IMR-90 (cell line): ENCODE results near the gene CDC14A. TPM values are rescaled to one million over a fixed set of nuclear protein-coding genes. Genes with fewer than 3 reads are reported as not detected.

Experiments used
- ATAC-seq: fragments of 200-7000 bp; cut with Tn5 transposase; 2 replicates; pipeline ENCODE4 v1.9.1; 2020; ENCODE audit warnings: low read depth, mild to moderate bottlenecking, moderate library complexity
- BruUV-seq: library from RNA; stranded (reverse); fragments of 400-500 nt; replicated peaks from 2 replicates; lab custom pipeline; 2021; lab: Mats Ljungman, UMichigan
- CTCF ChIA-PET: fragments of 300-600 bp; formaldehyde crosslinking; extraction: SDS; loops from one replicate; lab custom pipeline; 2021; ENCODE audit warnings: antibody characterized with exemption; lab: Yijun Ruan, JAX
- POLR2A ChIA-PET: fragments of 300-600 bp; sonication (Branson Sonifier 250); formaldehyde crosslinking; loops from one replicate; lab custom pipeline; 2022; ENCODE audit warnings: antibody characterized with exemption; ENCODE audit not compliant: unreplicated experiment; lab: Charles Lee
- DNase-seq: peaks from one replicate; pipeline ENCODE4 v3.0.0; 2013
- H2AFZ ChIP-seq: replicated peaks from 2 replicates; pipeline ENCODE3; 2013; ENCODE audit warnings: low read length, mild to moderate bottlenecking; ENCODE audit not compliant: poor library complexity
- H2AK5ac ChIP-seq: 2 replicates; pipeline ENCODE4 v1.6.1; 2013; ENCODE audit warnings: low read depth, low read length, inconsistent platforms
- H2AK9ac ChIP-seq: replicated peaks from 2 replicates; pipeline ENCODE3; 2013; ENCODE audit warnings: mild to moderate bottlenecking, low read depth, low read length, moderate library complexity; ENCODE audit not compliant: poor library complexity
- H2BK120ac ChIP-seq: 2 replicates; pipeline ENCODE4 v1.6.1; 2013; ENCODE audit warnings: low read depth, low read length, inconsistent platforms
- H2BK15ac ChIP-seq: 3 replicates; pipeline ENCODE4 v1.6.1; 2013; ENCODE audit warnings: low read depth, low read length, inconsistent platforms
- H2BK20ac ChIP-seq: 2 replicates; pipeline ENCODE4 v1.6.1; 2013; ENCODE audit warnings: low read depth, mild to moderate bottlenecking, inconsistent platforms, low read length, moderate library complexity
- H2BK5ac ChIP-seq: 2 replicates; pipeline ENCODE4 v1.6.1; 2013; ENCODE audit warnings: mild to moderate bottlenecking, low read depth, low read length, inconsistent platforms; ENCODE audit not compliant: poor library complexity, severe bottlenecking
- H3K14ac ChIP-seq: replicated peaks from 2 replicates; pipeline ENCODE4 v1.6.1; 2013; ENCODE audit warnings: low read depth, low read length, inconsistent platforms
- H3K18ac ChIP-seq: 2 replicates; pipeline ENCODE4 v1.6.1; 2013; ENCODE audit warnings: low read depth, low read length, control low read depth
- H3K23ac ChIP-seq: 2 replicates; pipeline ENCODE4 v1.6.1; 2013; ENCODE audit warnings: low read depth, low read length, inconsistent platforms
- H3K27ac ChIP-seq: 2 replicates; pipeline ENCODE4 v1.5.1; 2013; ENCODE audit warnings: mild to moderate bottlenecking, control low read depth, low read length; ENCODE audit not compliant: insufficient read depth
- H3K27me3 ChIP-seq: 2 replicates; pipeline ENCODE4 v1.6.1; 2013; ENCODE audit warnings: low read length; ENCODE audit not compliant: control insufficient read depth, insufficient read depth
- H3K36me3 ChIP-seq: 2 replicates; pipeline ENCODE4 v1.6.1; 2013; ENCODE audit warnings: low read length, mixed read lengths; ENCODE audit not compliant: control insufficient read depth, insufficient read depth
- H3K4ac ChIP-seq: 2 replicates; pipeline ENCODE4 v1.6.1; 2013; ENCODE audit warnings: low read depth, low read length, inconsistent platforms
- H3K4me1 ChIP-seq: 2 replicates; pipeline ENCODE4 v1.6.1; 2013; ENCODE audit warnings: low read length, mixed read lengths; ENCODE audit not compliant: control insufficient read depth, insufficient read depth
- H3K4me2 ChIP-seq: 2 replicates; pipeline ENCODE4 v1.6.1; 2013; ENCODE audit warnings: low read depth, mild to moderate bottlenecking, control low read depth, low read length, moderate library complexity
- H3K4me3 ChIP-seq: 2 replicates; pipeline ENCODE4 v1.5.1; 2013; ENCODE audit warnings: low read depth, mild to moderate bottlenecking, control low read depth, low read length, moderate library complexity; ENCODE audit not compliant: insufficient read depth
- H3K56ac ChIP-seq: 2 replicates; pipeline ENCODE4 v1.6.1; 2013; ENCODE audit warnings: low read length, inconsistent platforms; ENCODE audit not compliant: insufficient read depth; ENCODE audit errors: extremely low read depth
- H3K79me1 ChIP-seq, 2 experiments: 2 replicates each; pipeline ENCODE4 v1.6.1; 2013; ENCODE audit warnings: low read length in 2 of 2, inconsistent platforms in 1 of 2, low read depth in 1 of 2
- H3K9ac ChIP-seq: 2 replicates; pipeline ENCODE4 v1.6.1; 2013; ENCODE audit warnings: low read depth, low read length, control low read depth
- H3K9me1 ChIP-seq: 2 replicates; pipeline ENCODE4 v1.6.1; 2013; ENCODE audit warnings: low read length, inconsistent platforms; ENCODE audit not compliant: insufficient read depth
- H3K9me3 ChIP-seq: 2 replicates; pipeline ENCODE4 v1.6.1; 2013; ENCODE audit warnings: low read length; ENCODE audit not compliant: control insufficient read depth, insufficient read depth
- H4K20me1 ChIP-seq: 2 replicates; pipeline ENCODE4 v1.6.1; 2013; ENCODE audit warnings: low read length, inconsistent platforms; ENCODE audit not compliant: insufficient read depth
- H4K5ac ChIP-seq: 2 replicates; pipeline ENCODE4 v1.6.1; 2013; ENCODE audit warnings: mild to moderate bottlenecking, low read depth, low read length, control low read depth
- H4K8ac ChIP-seq, 2 experiments: 2 replicates each; pipeline ENCODE4 v1.6.1; 2013; ENCODE audit warnings: low read depth in 2 of 2, low read length in 2 of 2, control low read depth in 1 of 2, inconsistent platforms in 1 of 2
- H4K91ac ChIP-seq: 2 replicates; pipeline ENCODE4 v1.6.1; 2013; ENCODE audit warnings: low read depth, low read length, inconsistent platforms; ENCODE audit not compliant: insufficient read depth
- BHLHE40 ChIP-seq: fragments of 150-350 bp; IDR thresholded peaks from 2 replicates; pipeline ENCODE4 v1.6.1; 2016; ENCODE audit warnings: mild to moderate bottlenecking, low read depth, low read length
- CEBPB ChIP-seq: IDR thresholded peaks from 2 replicates; pipeline ENCODE4 v1.6.1; 2012; ENCODE audit warnings: low read depth, low read length, improper control_type of control experiment
- CHD1 ChIP-seq: IDR thresholded peaks from 2 replicates; pipeline ENCODE4 v1.6.1; 2012; ENCODE audit warnings: low read depth, low read length, improper control_type of control experiment
- CTCF ChIP-seq: conservative IDR thresholded peaks from 2 replicates; pipeline ENCODE4 v1.5.1; 2012; ENCODE audit warnings: mild to moderate bottlenecking, low read depth, low read length, improper control_type of control experiment
- ELK1 ChIP-seq: fragments of 150-350 bp; IDR thresholded peaks from 2 replicates; pipeline ENCODE4 v1.6.1; 2016; ENCODE audit warnings: low read depth, mild to moderate bottlenecking, low read length, moderate library complexity, borderline replicate concordance
- FOS ChIP-seq: fragments of 150-350 bp; IDR thresholded peaks from 2 replicates; pipeline ENCODE4 v1.6.1; 2016; ENCODE audit warnings: low read depth, low read length
- MAFK ChIP-seq: IDR thresholded peaks from 2 replicates; pipeline ENCODE4 v1.6.1; 2012; ENCODE audit warnings: low read depth, low read length, improper control_type of control experiment
- MAZ ChIP-seq: IDR thresholded peaks from 2 replicates; pipeline ENCODE4 v1.6.1; 2012; ENCODE audit warnings: low read depth, mild to moderate bottlenecking, low read length, improper control_type of control experiment, moderate library complexity, borderline replicate concordance
- MXI1 ChIP-seq: IDR thresholded peaks from 2 replicates; pipeline ENCODE4 v1.6.1; 2012; ENCODE audit warnings: low read depth, mild to moderate bottlenecking, low read length, moderate library complexity, borderline replicate concordance
- NFE2L2 ChIP-seq: fragments of 150-350 bp; IDR thresholded peaks from 2 replicates; pipeline ENCODE4 v1.6.1; 2016; ENCODE audit warnings: low read depth, mild to moderate bottlenecking, low read length
- POLR2A ChIP-seq: IDR thresholded peaks from 2 replicates; pipeline ENCODE4 v1.6.1; 2012; ENCODE audit warnings: mild to moderate bottlenecking, low read depth, low read length
- RAD21 ChIP-seq: IDR thresholded peaks from 2 replicates; pipeline ENCODE4 v1.6.1; 2012; ENCODE audit warnings: low read length, improper control_type of control experiment
- RCOR1 ChIP-seq: IDR thresholded peaks from 2 replicates; pipeline ENCODE4 v1.6.1; 2012; ENCODE audit warnings: mild to moderate bottlenecking, low read length, improper control_type of control experiment; ENCODE audit not compliant: insufficient replicate concordance
- RFX5 ChIP-seq: IDR thresholded peaks from 2 replicates; pipeline ENCODE4 v1.8.0; 2012; ENCODE audit warnings: low read depth, mild to moderate bottlenecking, low read length, moderate library complexity
- SMC3 ChIP-seq: fragments of 150-350 bp; IDR thresholded peaks from 2 replicates; pipeline ENCODE4 v1.6.1; 2016; ENCODE audit warnings: low read depth, mild to moderate bottlenecking, antibody characterized with exemption, low read length, moderate library complexity
- USF2 ChIP-seq: fragments of 150-350 bp; IDR thresholded peaks from 2 replicates; pipeline ENCODE4 v1.6.1; 2017; ENCODE audit warnings: mild to moderate bottlenecking, antibody characterized with exemption, low read length, low read depth
- dilution Hi-C: fragments of 300-500 bp; cut with HindIII; formaldehyde crosslinking; loops from one replicate; pipeline ENCODE4 v1.14.3; 2018; ENCODE audit warnings: low sequenced_read_pairs; ENCODE audit not compliant: unreplicated experiment
- in situ Hi-C: fragments of 300-500 bp; cut with MboI; formaldehyde crosslinking; loops from 3 replicates; pipeline ENCODE4 v1.14.3; 2019; ENCODE audit warnings: low sequenced_read_pairs, inconsistent platforms, mixed read lengths
- intact Hi-C: fragments of 100-400 bp; cut with micrococcal nuclease; formaldehyde crosslinking; loops from 2 replicates; pipeline ENCODE4 v1.10.0; 2022
- polyA plus RNA-seq, 3 experiments: library from polyadenylated mRNA; depleted of rRNA; stranded (reverse); fragments of >200 nt; gene quantifications; 2 replicates each; pipeline ENCODE4 v1.2.3, GENCODE V29; 2012; ENCODE audit warnings: low replicate concordance in 1 of 3
- total RNA-seq: library from RNA; depleted of rRNA; stranded (reverse); fragments of >200 nt; gene quantifications from 2 replicates; pipeline ENCODE4 v1.2.3, GENCODE V29; 2012

Gene CDC14A
- total and polyA plus RNA-seq, 2 of the 4 experiments (the other 2 are of a cell fraction) = 1.7 to 3.0 TPM

- ChIA-PET CTCF (no interaction called here), POLR2A (no interaction called here)
- Histone ChIP-seq H3K9ac (no peak overlapping the region), H3K4ac (no peak overlapping the region), H3K36me3 (no peaks in the 10 kb centered on the region), H4K91ac (no peak overlapping the region), H3K4me2 (no peak overlapping the region), H2BK20ac (no peak overlapping the region), H4K20me1 (no peaks in the 10 kb centered on the region), H3K14ac (no peak overlapping the region), H3K79me1 (0 out of 4 replicates have a peak, but pooled peaks cover 0 to 7% of the 10 kb centered on the region in 2 experiments), H3K9me3 (no peaks in the 10 kb centered on the region), H3K4me1 (peaks cover 2% of the 10 kb centered on the region; the same call in 1 of the 2 replicates), H2AK5ac (no peak overlapping the region), H2BK15ac (no peak overlapping the region), H2AFZ (no peak overlapping the region), H3K27me3 (no peaks in the 10 kb centered on the region), H4K8ac (no peak overlapping the region), H2AK9ac (no peak overlapping the region), H3K18ac (no peak overlapping the region), H3K23ac (no peak overlapping the region), H4K5ac (no peak overlapping the region), H3K9me1 (no peaks in the 10 kb centered on the region; the same call in 1 of the 2 replicates), H3K4me3 (no peak overlapping the region), H3K56ac (no peak overlapping the region), H2BK120ac (no peak overlapping the region), H2BK5ac (no peak overlapping the region), H3K27ac (no peak overlapping the region)
- DNase-seq = no peak
- dilution Hi-C loops = no loop called here
- no peak for TF ChIP-seq USF2
- TF ChIP-seq BHLHE40 = no peak
- TF ChIP-seq RFX5 = no peak
- no peak for TF ChIP-seq MXI1
- TF ChIP-seq NFE2L2 = no peak
- TF ChIP-seq CEBPB = no peak
- no peak for TF ChIP-seq CTCF
- no peak for TF ChIP-seq SMC3
- TF ChIP-seq MAZ = no peak
- TF ChIP-seq ELK1 = no peak
- no peak for TF ChIP-seq RAD21
- TF ChIP-seq FOS = no peak
- TF ChIP-seq CHD1 = no peak
- TF ChIP-seq POLR2A = no peak
- TF ChIP-seq MAFK = no peak
- no peak for TF ChIP-seq RCOR1
- in situ Hi-C loops = no loop called here
- intact Hi-C loops = no loop called here
- BruUV-seq = no TSS peak
- no peak for ATAC-seq
These were observed 63.1 kb downstream of the CDC14A start for GRCh38 chr1:100415498-100415778.
